GM19463 (cell line): ENCODE results near the gene DACT2.
"Not testable (repeated sequence)": the region's sequence is repeated elsewhere in the genome, so short reads cannot be mapped to it uniquely, and the experiment has no call there.

Experiments
- ATAC-seq: cut with Tn5 transposase; IDR thresholded peaks from one replicate; pipeline ENCODE4 v1.9.1; 2021; ENCODE audit warnings: mild to moderate bottlenecking, moderate library complexity; ENCODE audit not compliant: unreplicated experiment

Gene DACT2

DNA sequence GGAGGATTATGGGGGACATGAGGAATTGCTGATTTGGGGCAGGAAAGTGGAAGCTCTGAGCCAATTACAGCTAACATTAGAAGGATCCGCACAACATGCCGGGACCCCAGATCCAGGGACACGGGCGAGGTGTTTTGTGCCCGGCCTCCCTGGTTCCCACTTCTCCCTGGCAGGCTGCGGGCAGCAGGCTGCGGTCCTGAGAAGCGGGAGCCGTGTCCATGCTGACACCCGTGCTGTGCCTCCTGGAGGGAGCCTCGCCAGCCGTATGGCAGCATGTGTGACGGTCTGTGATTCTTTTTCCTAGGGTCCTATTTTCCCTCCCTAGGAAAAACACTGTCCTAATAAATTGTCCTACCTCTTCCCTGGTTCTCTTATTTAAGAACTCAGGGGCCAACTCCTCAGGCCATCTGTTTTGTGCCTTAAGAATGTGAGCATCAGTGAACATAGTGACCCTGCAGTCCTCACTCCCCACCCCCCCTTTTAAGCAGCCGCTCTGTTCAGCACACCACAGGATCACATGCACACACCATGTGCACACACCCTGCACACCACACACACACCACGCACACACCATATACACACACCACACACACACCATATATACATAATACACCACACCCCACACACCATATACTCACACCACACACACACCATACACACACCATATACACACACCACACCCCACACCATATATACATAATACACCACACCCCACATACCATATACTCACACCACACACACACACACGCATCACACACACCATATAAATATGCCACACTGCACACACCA, 49.9 kb downstream of the DACT2 start:
- ATAC-seq = no peak

DNA sequence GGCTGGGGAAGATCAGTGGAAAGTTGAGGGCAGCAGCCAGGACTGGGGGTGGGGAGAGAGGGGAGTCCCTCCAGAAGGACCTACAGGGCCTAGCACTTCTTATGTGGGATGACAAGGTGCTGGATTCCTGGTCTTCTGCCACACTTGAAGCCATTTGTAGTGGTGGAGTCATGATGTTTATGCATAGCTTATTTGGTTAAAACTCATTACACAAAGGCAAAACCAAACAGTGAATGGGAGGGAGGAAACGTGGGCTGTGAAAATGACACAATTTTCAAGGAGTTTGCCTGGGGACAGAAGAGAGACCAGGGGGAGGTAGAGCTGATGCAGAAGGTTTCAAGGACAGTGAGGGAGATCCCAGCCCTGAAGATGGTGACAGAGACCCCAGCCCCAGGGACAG, 50.8 kb downstream of the DACT2 start:
- ATAC-seq = no peak

DNA sequence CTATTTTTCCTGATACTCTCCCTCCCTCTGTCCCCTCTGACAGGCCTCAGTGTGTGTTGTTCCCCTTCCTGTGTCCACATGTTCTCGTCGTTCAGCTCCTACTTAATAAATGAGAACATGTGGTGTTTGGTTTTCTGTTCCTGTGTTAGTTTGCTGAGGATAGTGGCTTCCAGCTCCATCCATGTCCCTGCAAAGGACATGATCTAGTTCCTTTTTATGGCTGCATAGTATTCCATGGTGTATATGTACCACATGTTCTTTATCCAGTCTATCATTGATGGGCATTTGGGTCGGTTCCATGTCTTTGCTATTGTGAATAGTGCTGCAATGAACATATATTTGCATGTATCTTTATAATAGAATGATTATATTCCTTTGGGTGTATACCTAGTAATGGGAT, 51.8 kb downstream of the DACT2 start:
- ATAC-seq = not testable (repeated sequence)

DNA sequence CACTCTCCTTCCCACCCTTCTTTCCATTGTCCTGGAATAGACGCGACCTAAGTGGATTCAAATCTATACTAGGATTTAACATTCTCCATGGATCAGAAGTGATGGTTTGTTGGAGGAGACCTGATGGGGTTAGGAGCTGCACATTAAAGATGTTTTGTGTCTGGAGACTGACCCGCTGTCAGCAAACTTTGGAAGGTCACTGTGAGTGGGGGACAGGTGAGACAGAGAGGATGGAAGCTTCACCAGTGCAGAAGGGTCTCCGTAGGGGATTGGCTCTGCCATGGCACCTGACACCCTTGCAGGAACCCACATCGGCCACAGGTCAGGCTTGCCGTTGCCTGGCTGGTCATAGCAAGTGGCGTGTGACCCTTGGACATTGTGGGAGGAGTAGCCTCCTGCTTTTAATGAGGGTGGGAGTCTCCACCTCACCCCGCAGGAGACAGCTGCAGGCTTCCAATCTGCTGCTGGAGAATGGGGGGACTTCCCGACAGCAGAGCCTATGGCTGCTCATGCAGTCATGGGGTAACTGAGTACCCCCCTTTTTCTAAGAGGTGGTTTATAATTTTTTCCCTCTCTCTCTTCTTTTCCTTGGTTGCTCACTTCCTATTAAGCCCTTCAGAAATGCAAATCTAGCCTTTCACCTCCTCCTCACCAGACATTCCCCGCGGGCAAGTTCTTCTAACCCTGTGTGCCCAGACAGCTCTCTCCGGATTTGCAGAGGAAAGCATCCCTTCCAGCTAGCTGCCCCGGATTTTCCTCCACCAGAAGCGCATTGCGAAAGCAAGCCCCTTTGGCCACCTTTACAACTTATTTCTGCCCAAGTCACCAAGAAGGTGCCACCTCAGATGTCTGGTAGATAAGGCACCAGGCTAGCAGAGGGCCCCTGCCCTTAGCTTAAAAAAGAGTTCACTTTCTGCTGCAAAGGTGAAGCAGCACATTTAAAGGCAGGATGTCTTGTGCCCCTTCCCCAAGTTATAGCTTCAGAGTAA, 53.5 kb downstream of the DACT2 start:
- ATAC-seq = no peak

DNA sequence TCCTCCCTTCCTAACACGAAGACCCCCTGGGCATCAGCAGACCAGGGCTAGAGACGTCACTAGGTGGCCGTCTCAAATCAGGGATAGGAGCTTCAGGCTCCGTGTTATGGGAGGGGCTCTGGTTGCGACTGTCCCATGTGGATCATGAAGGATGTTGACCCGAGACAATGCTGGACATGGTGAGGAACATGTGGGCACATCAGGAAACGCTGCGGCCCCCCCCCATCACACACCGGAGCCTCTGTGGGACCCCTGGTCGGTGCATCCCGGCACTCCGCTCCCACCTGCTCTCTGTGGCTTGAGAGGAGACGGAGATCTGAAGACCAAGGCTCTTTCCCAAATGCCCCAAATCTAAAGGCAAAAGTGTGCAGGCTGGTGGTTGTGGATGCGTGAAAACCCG, 54.2 kb downstream of the DACT2 start:
- ATAC-seq = no peak

DNA sequence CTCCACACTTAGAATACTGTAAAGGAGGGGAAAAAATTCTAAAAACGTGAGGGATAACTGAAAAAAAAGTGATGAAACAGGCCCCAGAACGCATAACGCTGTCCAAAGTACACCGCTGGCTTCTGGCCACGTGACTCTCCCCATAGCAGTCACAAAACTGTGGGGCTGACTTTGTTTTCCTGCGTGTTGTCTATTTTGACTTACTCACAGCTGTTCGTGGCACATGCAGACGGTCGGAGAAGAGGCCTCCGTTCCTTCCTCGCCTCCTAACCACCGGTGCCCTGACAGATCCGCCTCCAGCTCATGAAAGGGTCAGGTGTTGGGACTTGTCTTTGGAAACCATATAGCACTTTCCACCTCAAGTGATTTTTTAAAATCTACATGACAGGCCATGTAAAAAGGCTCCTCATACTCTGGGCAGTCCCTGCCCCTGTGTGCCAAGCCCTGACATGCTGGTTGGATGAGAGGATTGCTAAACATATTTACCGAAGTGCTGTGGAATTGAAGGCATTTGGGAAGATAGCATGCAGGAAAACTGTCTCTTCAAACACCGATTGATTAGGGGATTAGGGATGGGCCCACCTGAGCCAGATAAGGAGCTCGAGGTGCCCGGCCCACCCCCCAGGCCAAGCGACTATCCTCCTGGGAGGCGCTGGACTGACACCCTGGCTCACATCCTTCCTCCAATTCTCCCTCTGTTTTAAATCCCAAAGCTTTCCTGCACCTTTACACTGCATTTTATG, 54.8 kb downstream of the DACT2 start:
- ATAC-seq = no peak

DNA sequence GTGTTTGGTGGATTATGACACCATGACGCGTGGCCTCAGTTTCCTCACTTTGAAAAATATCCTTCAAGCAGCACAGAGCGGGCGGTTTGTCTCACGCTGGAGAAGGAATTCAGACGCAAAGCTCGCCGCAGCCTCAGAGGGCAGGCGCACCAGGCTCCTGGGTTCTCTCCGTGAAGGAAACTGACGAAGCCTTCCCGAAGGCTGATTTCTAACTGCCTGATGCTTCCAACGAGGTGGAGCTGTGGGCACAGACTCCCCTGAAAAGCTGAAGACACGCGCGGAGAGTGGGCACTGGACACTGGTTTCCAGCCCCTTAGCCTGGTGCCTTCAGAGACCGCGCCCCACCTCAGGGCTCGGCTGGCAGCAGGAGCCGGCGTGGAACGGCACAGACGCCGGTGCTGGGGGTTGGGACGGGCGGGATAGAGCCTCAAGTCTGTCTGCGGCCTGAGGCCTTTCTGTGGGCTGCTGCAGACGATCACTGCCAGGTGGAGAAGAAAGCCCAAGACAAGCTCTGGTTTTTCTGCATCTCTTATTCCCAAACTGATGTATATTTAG, 56.1 kb downstream of the DACT2 start:
- no peak for ATAC-seq

DNA sequence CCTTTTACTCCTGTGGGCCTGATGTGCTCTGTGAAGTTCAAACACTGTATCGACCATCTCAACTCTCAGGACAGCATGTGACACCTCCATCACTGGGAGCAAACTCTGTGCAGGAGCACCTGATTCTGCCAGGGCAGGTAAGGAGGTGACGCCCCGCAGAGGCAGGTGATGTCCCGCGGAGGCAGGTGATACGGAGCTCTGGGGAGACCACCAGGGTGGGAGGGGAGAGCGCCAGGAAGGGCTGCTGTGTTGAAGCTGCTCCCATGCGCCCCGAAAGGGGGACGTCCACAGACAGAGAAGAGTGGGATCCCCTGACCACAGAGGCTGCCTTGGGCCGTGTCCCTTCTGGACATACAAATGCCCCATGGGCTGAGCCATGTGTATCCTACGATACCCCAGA, 58.3 kb downstream of the DACT2 start:
- ATAC-seq = no peak

DNA sequence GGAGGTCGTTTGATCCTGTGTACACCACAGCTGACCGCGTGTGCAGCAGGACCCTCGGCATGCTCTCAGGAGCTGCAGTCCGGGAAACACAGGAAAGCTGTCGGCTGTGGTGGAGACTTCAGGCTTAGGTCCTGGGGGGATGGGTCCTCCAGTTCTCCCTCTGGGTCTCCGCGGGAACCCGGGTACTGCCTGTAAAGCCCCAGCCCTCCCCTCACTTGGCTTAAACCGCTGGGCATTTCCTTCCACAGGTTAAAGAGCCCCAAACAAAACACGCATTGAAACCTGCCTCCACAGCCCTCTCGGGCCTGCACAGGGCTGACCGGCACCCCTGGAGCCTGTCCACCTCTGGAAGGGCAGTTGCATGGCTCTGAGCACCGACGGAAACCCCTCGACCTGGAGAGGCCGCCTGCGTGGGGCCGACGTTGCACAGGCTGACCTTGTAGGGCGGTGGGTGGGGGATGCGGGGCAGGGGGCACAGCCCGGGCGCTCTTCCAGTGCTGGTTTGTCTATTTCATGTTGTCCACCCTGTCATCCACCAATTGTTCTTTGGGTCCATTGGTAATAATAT, 59.1 kb downstream of the DACT2 start:
- ATAC-seq = no peak

DNA sequence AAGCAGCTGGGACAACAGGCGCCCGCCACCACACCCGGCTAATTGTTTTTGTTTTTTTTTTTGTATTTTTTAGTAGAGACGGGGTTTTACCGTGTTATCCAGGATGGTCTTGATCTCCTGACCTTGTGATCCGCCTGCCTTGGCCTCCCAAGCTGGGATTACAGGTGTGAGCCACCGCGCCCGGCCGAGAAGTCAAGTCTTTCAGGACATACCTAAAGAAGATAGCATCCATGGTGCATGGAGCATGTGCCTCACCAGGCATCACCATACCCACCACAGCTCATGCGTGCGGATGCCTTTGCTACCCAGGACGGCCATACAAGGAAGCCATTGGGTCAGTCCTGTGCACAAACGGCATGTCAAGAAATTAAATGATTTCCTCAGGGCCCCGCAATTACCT, 60.8 kb downstream of the DACT2 start:
- ATAC-seq = no peak

DNA sequence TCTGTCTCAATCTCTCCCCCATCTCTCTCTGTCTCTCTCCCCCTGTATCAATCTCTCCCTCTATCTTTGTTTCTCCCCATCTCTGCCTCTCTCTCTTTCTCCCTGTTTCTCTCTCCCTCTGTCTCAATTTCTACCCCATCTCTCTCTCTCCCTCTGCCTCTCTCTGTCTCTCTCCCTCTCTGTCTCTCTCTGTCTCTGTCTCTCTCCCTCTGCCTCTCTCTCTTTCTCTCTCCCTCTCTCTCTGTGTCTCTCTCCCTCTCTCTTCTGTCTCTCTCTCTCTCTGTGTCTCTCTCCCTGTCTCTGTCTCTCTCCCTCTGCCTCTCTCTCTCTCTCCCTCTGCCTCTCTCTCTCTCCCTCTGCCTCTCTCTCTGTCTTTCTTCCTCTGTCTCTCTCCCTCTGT, 62.6 kb downstream of the DACT2 start:
- ATAC-seq = no peak
